ENCODE data around the gene TFPI2. TPM values are rescaled to one million over a fixed set of nuclear protein-coding genes. Genes with fewer than 3 reads are reported as not detected.
A peak's percentile ranks its signal among the peaks of the same experiment; 100 is the strongest.
"Not testable (repeated sequence)": the region's sequence is repeated elsewhere in the genome, so short reads cannot be mapped to it uniquely, and the experiment has no call there.

The TFPI2 gene
- polyA plus RNA-seq, 3 donors: 9.0 to 12.1 (median 10.8) TPM

DNA sequence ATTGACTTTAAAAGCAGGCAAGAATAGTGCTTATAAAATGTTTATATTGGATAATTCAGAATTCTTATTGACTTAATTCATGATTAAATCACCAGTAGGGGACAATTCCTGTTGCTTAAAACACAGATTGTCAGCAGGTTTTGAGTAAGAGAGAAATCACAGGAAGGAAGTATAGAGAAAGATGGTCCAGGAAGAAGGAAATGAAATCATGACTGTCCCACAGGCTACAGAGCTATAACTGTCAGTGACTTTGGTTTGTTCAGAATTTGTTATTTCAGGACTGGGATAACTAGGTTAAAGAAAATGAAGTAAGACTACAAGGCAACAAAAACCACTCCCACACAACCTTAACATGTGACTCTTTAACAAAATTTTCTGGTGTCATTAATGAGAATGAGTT, 22.6 kb upstream of the TFPI2 start:
- DNase-seq: no peak

- not testable (repeated sequence) for DNase-seq
Observed at GRCh38 chr7:93911661-93912060, 21.1 kb upstream of the TFPI2 start.

DNA sequence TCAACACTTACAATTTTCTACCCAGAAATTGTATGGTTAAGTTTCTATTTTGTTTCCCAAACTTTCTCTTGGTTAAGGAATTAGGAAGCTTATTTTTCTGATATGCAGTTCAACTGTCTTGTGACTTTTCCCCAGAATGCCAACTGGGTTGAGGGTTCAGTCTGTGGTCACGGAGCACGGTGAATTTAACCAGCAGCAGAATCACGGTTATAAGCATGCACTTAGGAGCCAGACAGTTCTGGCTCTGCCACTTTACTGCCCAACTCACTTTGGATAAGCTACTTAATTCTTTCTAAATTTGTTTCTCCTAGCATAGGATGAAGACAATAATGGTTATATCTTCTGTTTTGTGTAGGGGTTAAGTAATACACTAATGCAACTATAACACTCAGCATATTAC, 20.7 kb upstream of the TFPI2 start:
- not testable (repeated sequence) for DNase-seq

- no peak for DNase-seq
Observed at GRCh38 chr7:93910076-93910994, 19.8 kb upstream of the TFPI2 start.

GRCh38 chr7:93906267-93906666, 15.7 kb upstream of the TFPI2 start, which contains the start of gene GNGT1:
Gene GNGT1, plus strand, starts transcription at chr7:93906567. Its CDS starts 180 bp downstream, at chr7:93906747.
- DNase-seq: no peak

- peak; percentile 61 for DNase-seq
Observed at GRCh38 chr7:93902777-93903423, 12.3 kb upstream of the TFPI2 start.

- no peak for DNase-seq
Observed at GRCh38 chr7:93897680-93898079, 7.1 kb upstream of the TFPI2 start.

- DNase-seq: no peak
Observed at GRCh38 chr7:93895859-93896600, 5.5 kb upstream of the TFPI2 start.

DNA sequence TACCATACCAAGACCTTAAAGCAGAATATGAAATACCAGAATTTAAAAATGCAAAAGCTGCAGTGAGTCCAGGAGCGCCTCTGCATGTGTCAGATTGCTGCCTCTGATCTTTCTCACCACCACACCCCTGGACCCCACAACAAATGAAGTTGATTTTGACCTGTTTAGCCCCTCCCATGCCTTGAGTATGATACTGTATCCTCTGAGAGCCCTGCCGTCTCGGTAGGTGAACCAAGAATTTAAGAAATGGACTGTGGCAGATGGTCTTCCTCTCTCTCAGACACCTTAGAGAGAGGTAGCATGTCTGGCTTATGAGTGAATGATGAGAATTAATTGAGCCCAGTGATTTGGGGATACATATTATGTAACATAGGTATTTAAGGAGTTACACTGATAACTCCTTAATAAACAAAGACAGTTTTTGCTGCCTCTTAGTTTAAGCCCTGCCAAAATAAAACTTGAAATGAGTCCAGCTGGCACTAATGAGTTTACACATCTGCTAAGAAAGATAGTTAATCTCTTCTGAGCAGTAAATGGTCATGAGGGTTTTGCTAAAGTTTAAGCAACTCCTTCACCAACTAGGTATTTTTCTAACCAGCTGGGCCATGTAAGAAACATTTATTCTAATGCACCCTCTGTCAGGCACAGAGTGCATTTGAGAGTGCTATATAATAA, 4.5 kb upstream of the TFPI2 start:
- DNase-seq: no peak

GRCh38 chr7:93894426-93894825, 3.9 kb upstream of the TFPI2 start:
- no peak for DNase-seq

DNA sequence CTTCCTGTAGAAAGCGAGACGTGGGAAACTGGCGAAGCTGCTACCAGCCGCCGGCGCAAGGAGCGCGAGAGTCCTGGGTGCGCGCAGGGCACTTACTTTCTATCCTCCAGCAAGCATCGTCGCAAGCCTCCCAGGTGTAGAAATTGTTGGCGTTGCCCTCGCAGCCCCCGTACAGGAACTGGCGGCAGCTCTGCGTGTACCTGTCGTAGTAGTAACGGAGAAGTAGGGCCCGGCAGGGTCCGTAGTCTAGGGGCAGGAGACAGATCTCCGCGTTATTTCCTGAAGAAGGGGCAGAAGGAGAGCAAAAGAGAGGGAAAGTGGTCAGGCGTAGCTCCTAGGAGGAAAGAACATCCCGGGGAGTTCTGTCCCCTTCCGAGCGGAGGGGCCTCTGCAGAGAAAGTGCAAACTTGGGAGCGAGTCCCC, 501 bp downstream of the TFPI2 start:
- peak; percentile 46 for DNase-seq

DNA sequence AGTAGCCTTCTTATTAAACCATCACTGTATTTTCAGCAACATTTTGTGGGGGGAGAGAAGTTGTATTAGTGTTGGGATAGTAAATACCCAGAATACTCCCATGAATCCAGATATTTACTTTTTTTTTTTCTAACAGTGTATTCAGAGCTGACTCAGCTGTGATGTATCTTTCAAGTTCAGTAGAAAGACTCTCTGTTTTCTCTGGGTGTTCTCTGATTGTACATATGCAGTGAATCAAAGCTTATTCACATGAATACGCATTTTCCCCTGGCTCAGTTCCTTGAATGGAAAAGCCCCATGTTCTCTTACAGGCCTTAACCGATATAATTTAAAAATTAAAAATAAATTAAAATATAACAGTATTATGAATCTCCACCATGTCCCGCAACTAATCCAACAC, 1.3 kb downstream of the TFPI2 start:
- no peak for DNase-seq

GRCh38 chr7:93884541-93884940, 6.0 kb downstream of the TFPI2 start:
- no peak for DNase-seq

GRCh38 chr7:93883917-93884345, 6.6 kb downstream of the TFPI2 start:
- no peak for DNase-seq

- no peak for DNase-seq
Observed at GRCh38 chr7:93883078-93883916, 7.3 kb downstream of the TFPI2 start.

GRCh38 chr7:93882468-93882867, 8.1 kb downstream of the TFPI2 start:
- DNase-seq: no peak

DNA sequence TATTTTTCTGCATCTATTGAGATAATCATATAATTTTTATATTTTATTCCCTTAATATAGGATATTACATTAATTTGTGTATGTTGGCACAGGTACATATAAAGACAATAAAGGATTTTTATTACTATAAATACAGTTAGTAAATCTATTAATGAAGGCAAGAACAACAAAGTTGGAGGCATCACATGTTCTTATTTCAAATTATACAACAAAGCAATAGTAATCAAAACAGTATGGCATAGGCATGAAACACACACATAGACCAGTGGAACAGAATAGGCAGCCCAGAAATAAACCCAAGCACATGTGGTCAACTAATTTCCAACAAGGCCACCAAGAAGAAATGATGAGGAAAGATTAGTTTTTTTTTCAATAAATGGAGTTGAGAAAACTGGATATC, 11.2 kb downstream of the TFPI2 start:
- no peak for DNase-seq

DNA sequence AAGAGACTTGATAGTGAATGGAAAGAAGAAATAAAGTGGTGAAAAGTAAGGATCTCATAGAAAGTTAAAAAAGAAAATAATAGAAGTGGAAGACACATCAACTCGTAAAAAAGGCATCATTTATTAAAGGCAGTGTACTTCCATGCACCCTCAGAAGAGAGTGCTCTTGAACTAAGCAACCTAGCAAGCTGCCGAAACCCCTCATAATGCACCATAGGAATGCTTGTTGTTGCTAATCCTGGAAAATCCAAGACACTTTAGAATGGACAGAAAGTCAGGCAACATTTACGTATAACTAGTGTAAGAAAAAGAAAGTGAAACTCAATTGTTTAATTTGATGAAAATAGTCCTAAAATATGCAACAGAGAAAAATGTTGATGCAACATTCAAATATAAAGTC, 12.8 kb downstream of the TFPI2 start:
- DNase-seq: no peak

DNA sequence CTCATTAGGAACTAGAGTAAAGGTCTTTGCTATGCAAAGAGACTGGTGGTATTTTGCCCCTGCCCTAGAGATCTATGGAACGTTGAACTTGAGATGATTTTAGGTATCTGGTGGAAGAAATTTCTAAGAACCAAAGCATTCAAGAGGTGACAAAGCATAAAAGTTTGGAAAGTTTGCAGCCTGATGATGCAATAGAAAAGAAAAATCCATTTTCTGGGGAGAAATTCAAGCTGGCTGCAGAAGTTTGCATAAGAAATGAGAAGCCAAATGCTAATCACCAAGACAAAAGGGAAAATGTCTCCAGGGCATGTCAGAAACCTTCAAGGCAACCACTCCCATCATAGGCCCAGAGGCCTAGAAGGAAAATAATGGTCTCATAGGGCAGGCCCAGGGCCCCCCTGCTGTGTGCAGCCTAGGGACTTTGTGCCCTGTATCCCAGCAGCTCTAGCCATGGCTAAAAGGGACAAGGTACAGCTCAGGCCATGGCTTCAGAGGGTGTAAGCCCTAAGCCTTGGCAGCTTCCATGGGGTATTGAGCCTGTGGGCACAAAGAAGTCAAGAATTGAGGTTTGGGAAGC, 16.5 kb downstream of the TFPI2 start:
- DNase-seq: no peak

DNA sequence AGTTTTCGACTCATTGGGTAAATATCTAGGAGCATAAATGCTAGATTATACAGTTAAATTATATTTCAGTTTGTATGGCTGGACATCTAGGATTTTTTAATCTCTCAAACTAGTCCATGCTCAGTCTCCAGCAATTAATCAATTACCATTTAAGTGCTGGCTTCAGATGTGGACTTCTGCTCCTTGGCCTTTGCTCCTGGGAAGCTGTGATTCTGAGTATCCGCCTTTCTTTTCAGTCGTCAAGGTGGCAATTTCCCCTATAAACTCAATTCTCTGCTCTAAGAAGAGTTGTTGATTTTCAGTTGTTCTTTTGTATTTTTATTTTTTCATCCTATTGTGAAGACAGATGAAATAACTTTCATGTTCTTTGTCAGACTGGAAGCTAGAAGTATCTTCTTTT, 23.7 kb downstream of the TFPI2 start:
- no peak for DNase-seq

GRCh38 chr7:93862651-93863050, 27.9 kb downstream of the TFPI2 start:
- no peak for DNase-seq

Measured in renal pelvis (tissue), 4 donors.